ENCODE data around the gene KCNMB4.

The KCNMB4 gene, protein sequence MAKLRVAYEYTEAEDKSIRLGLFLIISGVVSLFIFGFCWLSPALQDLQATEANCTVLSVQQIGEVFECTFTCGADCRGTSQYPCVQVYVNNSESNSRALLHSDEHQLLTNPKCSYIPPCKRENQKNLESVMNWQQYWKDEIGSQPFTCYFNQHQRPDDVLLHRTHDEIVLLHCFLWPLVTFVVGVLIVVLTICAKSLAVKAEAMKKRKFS

GRCh38 chr12:70365648-70366518 lies at the start of gene KCNMB4:
KCNMB4 (plus strand) TSS chr12:70366290; CDS start chr12:70366735, 445 bp downstream.
- peak; percentile 92 for DNase-seq

- DNase-seq: no peak
Measured at GRCh38 chr12:70317781-70318180, 48.3 kb upstream of the KCNMB4 start.

DNA sequence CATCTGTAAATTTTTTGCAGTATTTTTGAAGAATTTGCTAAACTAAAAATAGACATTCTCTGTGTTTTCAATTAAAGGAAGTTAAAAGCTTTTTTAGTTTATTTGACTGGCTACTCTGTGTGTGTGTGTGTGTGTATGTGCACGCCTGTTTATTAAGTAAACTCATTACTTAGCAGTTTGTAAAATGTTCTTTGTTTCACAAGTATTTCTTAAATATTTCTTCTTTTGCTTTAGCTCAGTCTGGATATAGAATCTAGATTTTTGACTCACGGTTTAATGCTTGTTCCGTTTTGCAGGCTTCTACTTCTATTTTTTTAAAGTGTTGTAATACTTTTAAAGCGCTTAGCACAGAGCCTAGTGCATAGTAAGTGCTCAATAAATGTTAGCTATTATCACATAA lies 46.5 kb upstream of the KCNMB4 start:
- no peak for DNase-seq

DNA sequence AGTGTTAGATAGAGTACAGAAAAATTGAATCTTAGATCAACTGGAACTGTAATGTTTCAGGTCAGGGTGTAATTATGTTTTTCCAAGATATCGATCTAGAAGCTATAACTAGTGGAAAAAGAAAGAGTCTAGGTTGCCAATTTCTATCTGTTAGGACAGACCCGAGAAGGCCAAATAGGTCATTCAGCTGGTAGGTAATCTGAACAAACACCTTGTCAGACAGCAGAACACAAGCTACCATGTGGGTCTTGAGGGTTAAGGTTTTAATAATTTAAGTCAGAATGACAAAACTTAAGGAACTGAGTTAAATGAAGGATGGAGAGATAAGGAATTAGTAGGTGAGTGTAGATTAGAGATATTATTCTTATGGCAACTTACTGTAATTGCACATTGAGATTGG lies 44.9 kb upstream of the KCNMB4 start:
- no peak for DNase-seq

DNA sequence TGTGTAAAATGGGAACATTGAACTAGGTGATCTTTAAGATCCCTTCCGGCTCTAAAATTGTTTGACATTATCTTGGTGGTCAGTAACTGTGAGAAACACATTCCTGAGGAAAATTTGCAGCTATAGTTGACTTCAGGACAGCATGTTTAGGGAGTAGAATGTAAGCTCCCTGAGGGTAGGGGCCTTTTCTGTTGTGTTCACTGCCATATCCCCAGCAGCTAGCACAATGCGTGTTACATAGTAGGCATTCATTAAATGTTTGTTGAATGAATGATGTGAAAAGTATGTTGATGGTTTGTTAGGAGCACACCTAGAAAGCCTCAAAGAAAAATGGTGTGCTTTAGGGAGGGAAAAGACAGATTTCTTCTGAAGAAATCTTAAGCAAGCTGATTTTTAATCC lies 38.5 kb upstream of the KCNMB4 start:
- no peak for DNase-seq

GRCh38 chr12:70329728-70330127 lies 36.4 kb upstream of the KCNMB4 start:
- DNase-seq: no peak

- DNase-seq: no peak
Measured at GRCh38 chr12:70330158-70330557, 35.9 kb upstream of the KCNMB4 start.

DNA sequence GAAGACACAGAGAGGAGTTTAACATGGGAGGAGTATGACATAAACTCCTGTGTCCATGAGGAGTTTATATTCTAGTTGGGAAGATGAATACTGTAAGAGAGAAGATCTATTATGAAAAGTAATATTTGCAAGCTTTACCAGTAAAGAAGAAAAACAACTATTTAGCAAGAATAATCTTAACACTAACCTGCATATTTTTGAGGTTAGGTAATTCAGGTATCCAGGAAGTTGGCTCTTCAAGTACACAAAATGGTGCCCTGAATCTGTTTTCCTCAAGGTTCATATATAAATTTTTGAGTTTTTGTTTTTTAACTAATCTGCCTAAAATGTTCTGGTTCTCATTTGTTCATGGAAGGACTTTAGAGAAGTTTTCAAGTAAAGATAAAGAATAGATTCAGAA lies 33.9 kb upstream of the KCNMB4 start:
- DNase-seq: no peak

DNA sequence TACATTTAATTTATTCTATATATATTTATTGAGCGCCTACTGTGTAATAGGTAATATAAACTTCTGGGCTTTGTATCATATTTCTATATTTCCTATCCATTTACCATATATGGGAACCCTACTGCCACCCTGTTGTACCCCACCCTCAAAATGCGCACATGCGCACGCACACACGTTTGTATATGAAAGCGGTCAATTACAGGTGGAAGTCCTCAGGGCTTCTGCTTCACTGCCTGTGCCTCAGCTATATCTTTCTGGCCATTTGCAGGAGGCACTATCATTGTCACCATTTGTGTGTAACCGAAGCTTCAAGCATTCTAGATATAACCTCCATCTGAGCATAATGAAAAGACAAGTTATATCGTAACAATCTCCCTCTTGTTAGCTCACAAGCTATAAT lies 31.3 kb upstream of the KCNMB4 start:
- no peak for DNase-seq

DNA sequence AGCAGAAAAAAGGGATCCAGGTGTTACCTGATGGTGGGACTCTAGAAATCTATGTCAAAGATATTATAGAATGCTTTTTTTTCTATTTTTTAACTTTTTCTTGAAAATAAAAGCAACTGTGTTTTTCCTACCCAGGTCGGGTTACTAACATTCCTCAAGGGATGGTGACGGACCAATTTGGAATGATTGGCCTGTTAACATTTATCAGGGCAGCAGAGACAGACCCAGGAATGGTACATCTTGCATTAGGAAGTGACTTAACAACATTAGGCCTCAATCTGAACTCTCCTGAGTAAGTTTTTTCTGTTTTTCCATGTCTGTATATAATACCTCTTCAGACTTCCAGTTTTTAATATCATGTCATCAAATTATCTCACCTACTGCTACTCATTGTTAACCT lies 27.6 kb upstream of the KCNMB4 start:
- no peak for DNase-seq

DNA sequence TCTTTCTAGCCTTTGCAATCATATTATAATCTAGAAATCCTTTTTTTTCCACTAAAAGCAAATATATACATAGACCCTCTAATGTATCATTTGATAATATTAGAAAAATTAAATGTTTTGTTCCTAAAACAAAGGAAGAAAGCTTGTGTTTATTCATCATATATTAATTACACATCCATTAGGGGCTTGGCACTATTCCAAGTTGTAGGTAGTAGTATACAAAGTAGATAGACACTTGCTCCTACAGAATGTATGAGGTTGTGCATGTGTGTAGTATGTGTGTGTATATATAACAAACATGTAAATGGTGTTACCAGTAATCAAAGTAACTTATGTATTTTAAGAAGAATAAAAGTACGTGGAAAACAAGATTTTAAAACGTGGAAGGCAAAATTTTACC lies 15.0 kb upstream of the KCNMB4 start:
- DNase-seq: no peak

DNA sequence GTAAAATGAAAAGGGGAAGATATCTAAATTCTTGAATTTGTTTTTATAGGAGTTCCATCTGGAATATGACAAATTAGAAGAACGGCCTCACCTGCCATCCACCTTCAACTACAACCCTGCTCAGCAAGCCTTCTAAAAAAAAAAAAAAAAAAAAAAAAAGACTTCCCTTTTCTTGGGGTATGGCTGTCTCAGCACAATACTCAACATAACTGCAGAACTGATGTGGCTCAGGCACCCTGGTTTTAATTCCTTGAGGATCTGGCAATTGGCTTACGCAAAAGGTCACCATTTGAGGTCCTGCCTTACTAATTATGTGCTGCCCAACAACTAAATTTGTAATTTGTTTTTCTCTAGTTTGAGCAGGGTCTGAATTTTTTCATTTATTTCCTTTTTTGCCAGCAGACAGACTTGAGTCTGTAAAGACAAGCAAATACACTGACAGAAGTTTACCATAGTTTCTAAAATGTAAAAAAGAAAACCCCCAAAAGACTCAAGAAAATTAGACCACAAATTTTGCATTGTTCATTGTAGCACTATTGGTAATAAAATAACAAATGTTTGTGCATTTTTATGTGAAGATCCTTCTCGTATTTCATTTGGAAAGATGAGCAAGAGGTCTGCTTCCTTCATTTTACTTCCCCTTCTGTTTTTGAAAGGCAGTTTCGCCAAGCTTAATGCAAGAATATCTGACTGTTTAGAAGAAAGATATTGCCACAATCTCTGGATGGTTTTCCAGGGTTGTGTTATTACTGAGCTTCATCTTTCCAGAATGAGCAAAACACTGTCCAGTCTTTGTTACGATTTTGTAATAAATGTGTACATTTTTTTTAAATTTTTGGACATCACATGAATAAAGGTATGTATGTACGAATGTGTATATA lies 12.1 kb upstream of the KCNMB4 start:
- DNase-seq: no peak

DNA sequence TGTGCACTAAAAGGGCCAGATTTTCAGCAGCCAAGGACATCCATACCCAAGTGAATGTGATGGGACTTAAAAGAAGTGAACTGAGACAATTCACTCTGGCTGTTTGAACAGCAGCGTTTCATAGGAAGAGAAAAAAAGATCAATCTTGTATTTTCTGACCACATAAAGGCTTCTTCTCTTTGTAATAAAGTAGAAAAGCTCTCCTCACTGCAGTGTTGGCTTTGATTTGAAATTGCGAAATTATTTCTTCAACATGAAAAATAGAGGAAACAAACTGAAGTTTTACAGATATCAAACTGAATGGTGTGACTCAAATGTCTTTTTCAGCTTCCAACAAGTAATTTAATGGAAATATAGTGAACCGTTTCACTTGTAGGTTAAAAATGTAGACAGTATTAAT lies 11.3 kb upstream of the KCNMB4 start:
- DNase-seq: no peak

DNA sequence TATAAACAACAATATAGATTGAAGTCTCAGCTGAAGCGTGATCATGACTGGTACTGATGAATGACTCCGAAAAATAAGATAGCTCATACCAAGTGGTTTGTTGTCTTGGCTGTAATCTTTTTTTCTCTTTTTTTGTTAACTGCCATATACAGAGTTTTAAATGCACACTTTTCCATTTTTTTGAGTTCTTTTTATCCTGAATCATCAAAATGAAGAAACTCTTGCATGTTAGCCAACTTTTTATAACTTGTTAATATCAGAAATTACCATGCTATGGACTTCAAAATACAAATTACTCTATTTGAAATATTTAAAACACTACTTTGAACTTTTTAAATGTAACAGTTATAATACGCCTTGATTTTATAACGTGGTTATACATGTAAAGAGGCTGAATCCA lies 10.1 kb upstream of the KCNMB4 start:
- no peak for DNase-seq

GRCh38 chr12:70359458-70360197 lies 6.5 kb upstream of the KCNMB4 start:
- DNase-seq: no peak

DNA sequence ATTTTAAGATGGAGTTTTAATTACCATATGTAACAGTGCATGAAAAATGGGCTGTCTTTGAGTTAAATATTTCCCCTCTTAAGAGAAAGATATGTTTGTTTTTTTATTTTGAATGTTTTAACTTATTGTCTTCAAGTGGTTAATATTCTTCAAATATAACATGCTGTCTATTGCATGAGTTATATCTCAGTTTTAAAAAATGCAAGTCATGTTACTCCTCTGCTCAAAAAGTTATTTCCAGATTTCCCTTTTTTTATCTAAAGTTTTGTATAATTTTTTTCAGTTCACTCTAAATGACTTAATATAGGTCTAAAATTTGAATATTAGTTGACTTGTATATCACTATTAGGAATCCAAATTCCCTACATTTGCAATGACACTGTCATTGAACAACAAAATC lies 5.9 kb upstream of the KCNMB4 start:
- no peak for DNase-seq

DNA sequence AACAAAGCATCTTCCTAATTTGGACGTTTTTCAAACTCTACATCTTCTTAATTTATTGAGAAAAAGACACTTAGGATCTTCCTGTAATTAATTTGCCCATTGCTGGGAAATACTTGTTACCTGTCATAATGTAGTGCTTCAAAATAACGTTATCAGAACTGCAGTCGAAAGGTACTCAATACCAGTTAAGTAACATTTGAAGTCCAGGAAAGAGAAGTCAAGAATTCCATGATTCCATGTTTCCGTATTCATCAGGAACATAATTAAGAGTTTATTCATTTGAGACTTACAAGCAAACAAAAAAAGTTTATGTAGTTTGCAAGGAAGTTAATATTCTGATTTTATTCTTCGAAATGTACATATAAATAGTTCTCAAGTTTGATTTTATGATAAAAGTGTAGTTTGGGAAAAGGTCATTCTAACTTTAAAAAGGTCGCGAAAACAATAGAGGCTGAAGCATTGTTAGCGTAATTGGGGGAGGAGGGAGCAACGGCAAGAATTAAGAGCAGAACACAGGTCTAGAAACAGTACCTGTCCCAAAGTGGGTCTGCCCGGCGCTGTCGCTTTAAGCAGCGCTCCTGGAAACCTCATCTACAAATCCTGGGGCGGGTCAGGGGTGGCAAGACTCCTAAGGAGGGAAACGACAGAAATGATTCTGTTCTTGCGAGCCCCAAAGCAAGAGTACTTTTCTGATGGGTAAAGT lies 1.2 kb upstream of the KCNMB4 start:
- DNase-seq: no peak

GRCh38 chr12:70365398-70365647 lies 767 bp upstream of the KCNMB4 start:
- DNase-seq: no peak

- peak; percentile 76 for DNase-seq
Measured at GRCh38 chr12:70366581-70367257, 629 bp downstream of the KCNMB4 start.

GRCh38 chr12:70367258-70368141 lies 1.4 kb downstream of the KCNMB4 start:
- no peak for DNase-seq

- no peak for DNase-seq
Measured at GRCh38 chr12:70372881-70373280, 6.8 kb downstream of the KCNMB4 start.
